HEK293 (cell line): ENCODE measurements around the gene ELMO1.

Experiments used
- CTCF ChIA-PET: fragments of 350-600 bp; formaldehyde crosslinking; extraction: SDS; loops from one replicate; lab custom pipeline; 2021; ENCODE audit warnings: antibody characterized with exemption; lab: Yijun Ruan, JAX
- POLR2A ChIA-PET: fragments of 300-600 bp; formaldehyde crosslinking; extraction: SDS; loops from one replicate; lab custom pipeline; 2020; ENCODE audit warnings: antibody characterized with exemption, inconsistent platforms; lab: Yijun Ruan, JAX
- H3K27ac ChIP-seq: fragments of 200-500 bp; sonication (Bioruptor generic); 2 replicates; pipeline ENCODE4 v1.5.1; 2014; ENCODE audit warnings: low read depth, low read length, control low read depth, inconsistent platforms; ENCODE audit errors: extremely low read depth
- H3K36me3 ChIP-seq, 2 experiments: fragments of 200-500 bp in 1 of 2; sonication (Bioruptor generic) in 1 of 2; 1 replicate in 1 of 2; 2 replicates in 1 of 2; pipeline ENCODE4 v1.5.1; 2014 to 2017; ENCODE audit warnings: inconsistent platforms in 2 of 2, low read length in 2 of 2; ENCODE audit not compliant: control insufficient read depth in 2 of 2, insufficient read depth in 1 of 2
- H3K4me1 ChIP-seq: fragments of 200-500 bp; sonication (Bioruptor generic); 2 replicates; pipeline ENCODE4 v1.5.1; 2014; ENCODE audit warnings: mild to moderate bottlenecking, low read length, inconsistent platforms; ENCODE audit not compliant: control insufficient read depth, insufficient read depth
- H3K4me3 ChIP-seq: 2 replicates; pipeline ENCODE4 v1.5.1; 2011; ENCODE audit warnings: low read depth, mild to moderate bottlenecking, control low read depth, low read length, moderate library complexity
- H3K9me3 ChIP-seq: fragments of 200-500 bp; sonication (Bioruptor generic); 2 replicates; pipeline ENCODE4 v1.5.1; 2014; ENCODE audit warnings: low read depth, low read length, inconsistent platforms; ENCODE audit not compliant: control insufficient read depth, insufficient read depth
- CTCF ChIP-seq: fragments of 450-650 bp; formaldehyde crosslinking; IDR thresholded peaks from 2 replicates; pipeline ENCODE4 v1.5.1; 2016; ENCODE audit warnings: missing biosample characterization, missing genetic modification characterization
- EGR2 ChIP-seq: fragments of 450-650 bp; formaldehyde crosslinking; IDR thresholded peaks from 2 replicates; pipeline ENCODE4 v1.5.1; 2016; ENCODE audit warnings: low read depth, missing biosample characterization, missing genetic modification characterization
- INSM2 ChIP-seq: fragments of 450-650 bp; formaldehyde crosslinking; IDR thresholded peaks from 2 replicates; pipeline ENCODE4 v1.5.1; 2016; ENCODE audit warnings: missing biosample characterization, missing genetic modification characterization
- KLF8 ChIP-seq: fragments of 450-650 bp; formaldehyde crosslinking; IDR thresholded peaks from 2 replicates; pipeline ENCODE4 v1.5.1; 2016; ENCODE audit warnings: missing biosample characterization, missing genetic modification characterization
- MZF1 ChIP-seq: fragments of 450-650 bp; formaldehyde crosslinking; IDR thresholded peaks from 2 replicates; pipeline ENCODE4 v1.5.1; 2017; ENCODE audit warnings: missing biosample characterization, missing genetic modification characterization, borderline replicate concordance
- SCRT1 ChIP-seq: fragments of 450-650 bp; formaldehyde crosslinking; IDR thresholded peaks from 2 replicates; pipeline ENCODE4 v1.5.1; 2016; ENCODE audit warnings: missing biosample characterization, missing genetic modification characterization, borderline replicate concordance
- SCRT2 ChIP-seq: fragments of 450-650 bp; formaldehyde crosslinking; IDR thresholded peaks from 2 replicates; pipeline ENCODE4 v1.5.1; 2016; ENCODE audit warnings: missing biosample characterization, missing genetic modification characterization
- ZBTB6 ChIP-seq: fragments of 450-650 bp; formaldehyde crosslinking; IDR thresholded peaks from 2 replicates; pipeline ENCODE4 v1.5.1; 2017; ENCODE audit warnings: missing biosample characterization, missing genetic modification characterization
- ZNF148 ChIP-seq: fragments of 450-650 bp; formaldehyde crosslinking; IDR thresholded peaks from 2 replicates; pipeline ENCODE4 v1.5.0; 2017; ENCODE audit warnings: missing biosample characterization, missing genetic modification characterization, borderline replicate concordance
- ZNF24 ChIP-seq: fragments of 450-650 bp; formaldehyde crosslinking; IDR thresholded peaks from 2 replicates; pipeline ENCODE4 v1.5.1; 2016; ENCODE audit warnings: missing biosample characterization, missing genetic modification characterization
- ZNF26 ChIP-seq: fragments of 450-650 bp; formaldehyde crosslinking; IDR thresholded peaks from 2 replicates; pipeline ENCODE4 v1.5.1; 2016; ENCODE audit warnings: missing biosample characterization, missing genetic modification characterization
- ZNF394 ChIP-seq: fragments of 450-650 bp; formaldehyde crosslinking; IDR thresholded peaks from 2 replicates; pipeline ENCODE4 v1.5.1; 2016; ENCODE audit warnings: missing biosample characterization, missing genetic modification characterization, mild to moderate bottlenecking, moderate library complexity, borderline replicate concordance
- ZNF426 ChIP-seq: fragments of 450-650 bp; formaldehyde crosslinking; IDR thresholded peaks from 2 replicates; pipeline ENCODE4 v1.5.1; 2017; ENCODE audit warnings: missing biosample characterization, missing genetic modification characterization, mild to moderate bottlenecking, inconsistent platforms, moderate library complexity
- ZNF530 ChIP-seq: fragments of 450-650 bp; formaldehyde crosslinking; IDR thresholded peaks from 2 replicates; pipeline ENCODE4 v1.5.1; 2016; ENCODE audit warnings: low read depth, missing biosample characterization, missing genetic modification characterization
- ZNF560 ChIP-seq: fragments of 450-650 bp; formaldehyde crosslinking; IDR thresholded peaks from 2 replicates; pipeline ENCODE4 v1.5.1; 2017; ENCODE audit warnings: missing biosample characterization, missing genetic modification characterization, borderline replicate concordance
- ZNF561 ChIP-seq: fragments of 450-650 bp; IDR thresholded peaks from 2 replicates; pipeline ENCODE4 v1.5.1; 2018; ENCODE audit warnings: missing biosample characterization, missing genetic modification characterization, borderline replicate concordance
- ZNF670 ChIP-seq: fragments of 450-650 bp; formaldehyde crosslinking; IDR thresholded peaks from 2 replicates; pipeline ENCODE4 v1.5.1; 2016; ENCODE audit warnings: missing biosample characterization, missing genetic modification characterization, low read depth
- ZNF830 ChIP-seq: fragments of 450-650 bp; IDR thresholded peaks from 2 replicates; pipeline ENCODE4 v1.5.0; 2018; ENCODE audit warnings: missing biosample characterization, missing genetic modification characterization, low read depth, mild to moderate bottlenecking, moderate library complexity

The ELMO1 gene

GRCh38 chr7:37035631-37036030, 413.0 kb downstream of the ELMO1 start (continued):
- TF ChIP-seq ZNF26, result no peak

GRCh38 chr7:37033141-37033540, 415.5 kb downstream of the ELMO1 start:
- H3K4me3 ChIP-seq, result no peak overlapping the region
- no peaks in the 10 kb centered on the region for H3K36me3 ChIP-seq
- H3K9me3 ChIP-seq, result no peaks in the 10 kb centered on the region
- POLR2A ChIA-PET, result no interaction called here
- H3K4me1 ChIP-seq, result peaks cover 8% of the 10 kb centered on the region
- no peak overlapping the region for H3K27ac ChIP-seq
- TF ChIP-seq ZNF560 (tag by site-specific recombination) (no peak), SCRT2 (tag by site-specific recombination) (no peak), CTCF (tag by site-specific recombination) (no peak), ZNF670 (no peak), INSM2 (tag by site-specific recombination) (no peak), ZNF561 (tag by site-specific recombination) (no peak), ZBTB6 (tag by site-specific recombination) (no peak), ZNF24 (no peak), SCRT1 (tag by site-specific recombination) (no peak), ZNF830 (tag by site-specific recombination) (no peak), ZNF530 (tag by site-specific recombination) (no peak), ZNF148 (no peak), KLF8 (tag by site-specific recombination) (no peak), EGR2 (no peak), ZNF426 (tag by site-specific recombination) (no peak), MZF1 (tag by site-specific recombination) (no peak), ZNF394 (tag by site-specific recombination) (no peak)
- CTCF ChIA-PET, result no interaction called here
